ENCODE data around the gene RUBCNL.

DNA sequence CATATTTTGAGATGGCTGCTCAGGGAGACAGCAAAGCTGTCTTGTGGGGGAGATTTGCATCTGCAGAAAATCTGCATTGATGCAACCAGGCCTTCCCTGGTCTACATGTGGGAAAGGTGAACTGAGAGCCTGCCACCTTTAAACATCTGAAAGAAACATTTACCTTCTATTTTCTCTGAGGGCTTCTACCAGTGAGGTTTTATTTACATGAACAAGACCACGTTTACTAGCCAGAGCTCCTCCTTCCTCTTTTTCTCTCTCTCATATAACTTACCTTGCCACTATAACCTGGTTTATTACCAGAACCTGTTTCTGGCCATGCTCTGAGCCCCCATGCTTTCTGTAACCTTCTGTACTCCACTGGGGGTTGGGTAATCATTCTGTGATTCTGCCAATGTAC is 14.4 kb upstream of the RUBCNL start:
- TF ChIP-seq, protein P1, sequence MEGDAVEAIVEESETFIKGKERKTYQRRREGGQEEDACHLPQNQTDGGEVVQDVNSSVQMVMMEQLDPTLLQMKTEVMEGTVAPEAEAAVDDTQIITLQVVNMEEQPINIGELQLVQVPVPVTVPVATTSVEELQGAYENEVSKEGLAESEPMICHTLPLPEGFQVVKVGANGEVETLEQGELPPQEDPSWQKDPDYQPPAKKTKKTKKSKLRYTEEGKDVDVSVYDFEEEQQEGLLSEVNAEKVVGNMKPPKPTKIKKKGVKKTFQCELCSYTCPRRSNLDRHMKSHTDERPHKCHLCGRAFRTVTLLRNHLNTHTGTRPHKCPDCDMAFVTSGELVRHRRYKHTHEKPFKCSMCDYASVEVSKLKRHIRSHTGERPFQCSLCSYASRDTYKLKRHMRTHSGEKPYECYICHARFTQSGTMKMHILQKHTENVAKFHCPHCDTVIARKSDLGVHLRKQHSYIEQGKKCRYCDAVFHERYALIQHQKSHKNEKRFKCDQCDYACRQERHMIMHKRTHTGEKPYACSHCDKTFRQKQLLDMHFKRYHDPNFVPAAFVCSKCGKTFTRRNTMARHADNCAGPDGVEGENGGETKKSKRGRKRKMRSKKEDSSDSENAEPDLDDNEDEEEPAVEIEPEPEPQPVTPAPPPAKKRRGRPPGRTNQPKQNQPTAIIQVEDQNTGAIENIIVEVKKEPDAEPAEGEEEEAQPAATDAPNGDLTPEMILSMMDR (IDR thresholded peaks at IDR 0.05): no peak
- TF ChIP-seq POLR2A (IDR thresholded peaks at IDR 0.05): no peak

Data from lower leg skin (tissue), 3 donors.